GM12892 (cell line): ENCODE data around the gene KAT7.

Experiments
- POLR2A ChIP-seq: IDR thresholded peaks from 2 replicates; pipeline ENCODE4 v1.6.1; 2011; ENCODE audit warnings: low read depth, low read length, control low read depth
- POLR2AphosphoS5 ChIP-seq: IDR thresholded peaks from 2 replicates; pipeline ENCODE4 v1.6.1; 2011; ENCODE audit warnings: low read depth, low read length, control low read depth
- TAF1 ChIP-seq: IDR thresholded peaks from 2 replicates; pipeline ENCODE4 v1.6.1; 2011; ENCODE audit warnings: low read depth, mild to moderate bottlenecking, control low read depth, low read length, borderline replicate concordance

DNA sequence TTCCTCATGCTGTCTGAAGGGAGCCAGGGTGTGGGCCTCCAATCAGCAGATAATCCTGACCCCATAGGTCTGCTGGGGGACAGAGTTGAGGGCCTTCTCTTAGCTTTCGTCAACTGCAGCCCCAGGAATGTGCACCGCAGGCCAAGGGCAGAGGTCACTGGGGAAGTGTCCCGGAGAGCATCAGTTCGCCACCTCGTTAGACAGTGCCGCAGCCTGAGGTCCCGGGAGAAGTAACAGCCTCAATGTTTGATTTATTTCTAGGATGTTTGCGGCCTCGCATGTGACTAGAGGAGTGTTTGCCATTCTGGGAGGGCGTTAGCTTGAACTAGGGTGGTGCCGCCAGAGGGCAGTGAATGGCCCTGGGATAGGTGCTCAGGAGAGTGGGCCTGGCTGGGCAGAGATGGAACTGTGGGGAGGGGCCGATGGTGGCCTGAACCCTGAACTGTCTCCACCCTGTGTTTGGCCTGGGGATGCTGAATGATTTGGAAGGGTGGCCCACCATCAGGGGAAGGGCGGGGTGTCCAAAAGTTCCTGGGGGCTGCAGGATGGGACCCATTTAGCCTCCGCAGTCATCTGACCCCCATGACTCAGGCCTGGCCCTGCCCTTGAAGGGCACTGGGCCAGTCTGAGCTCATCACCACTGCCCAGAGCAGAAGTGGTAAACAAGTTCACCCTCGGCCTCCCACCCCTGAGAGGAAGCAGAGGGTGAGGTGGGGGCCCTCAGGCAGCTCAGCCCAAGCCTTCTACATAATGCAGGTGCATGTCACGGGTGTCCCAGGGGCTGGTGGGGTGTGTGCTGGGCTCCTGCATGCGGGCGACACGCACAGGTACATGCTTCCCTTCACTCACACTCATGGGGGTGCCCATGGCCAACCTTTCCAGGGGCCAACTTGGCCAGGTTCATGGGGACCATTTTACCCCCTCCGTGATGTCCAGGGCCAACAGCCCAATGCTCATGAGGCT, 71.8 kb downstream of the KAT7 start:
- TF ChIP-seq POLR2A = no peak
- TF ChIP-seq POLR2AphosphoS5 = no peak
- no peak for TF ChIP-seq TAF1
